Retinal pigment epithelial cell (primary cell): ENCODE measurements around the gene PARD3.

Source experiments
- DNase-seq: peaks from one replicate; pipeline ENCODE4 v3.0.0-alpha.2; 2010; ENCODE audit warnings: low read depth
- H3K4me3 ChIP-seq: 2 replicates; pipeline ENCODE4 v1.5.1; 2011; ENCODE audit warnings: mild to moderate bottlenecking, low read length, control low read depth, moderate library complexity
- TF ChIP-seq, protein P1 (sequence below): conservative IDR thresholded peaks from 2 replicates; pipeline ENCODE4 v1.5.1; 2011; ENCODE audit warnings: low read depth, low read length, control low read depth, inconsistent platforms

The PARD3 gene

DNA sequence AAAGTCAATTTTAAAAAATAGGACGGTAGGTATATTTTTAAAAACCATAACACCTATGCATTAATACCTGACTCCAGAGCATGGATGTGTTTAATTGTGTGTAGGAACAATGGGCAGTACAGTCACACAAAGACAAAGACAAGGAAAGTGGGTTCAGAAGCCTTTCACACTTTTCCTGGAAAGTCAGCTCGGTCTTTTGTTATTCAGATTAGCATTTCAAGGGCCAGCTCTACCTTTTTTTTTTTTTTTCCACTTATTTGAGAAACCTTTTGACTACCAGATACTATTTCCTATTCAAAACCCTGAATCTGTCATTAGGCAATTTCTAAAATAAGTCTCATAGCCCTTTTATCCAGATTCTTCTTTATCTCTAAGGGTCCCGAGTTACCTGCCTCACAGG is 401.9 kb downstream of the PARD3 start:
- TF ChIP-seq, protein P1, sequence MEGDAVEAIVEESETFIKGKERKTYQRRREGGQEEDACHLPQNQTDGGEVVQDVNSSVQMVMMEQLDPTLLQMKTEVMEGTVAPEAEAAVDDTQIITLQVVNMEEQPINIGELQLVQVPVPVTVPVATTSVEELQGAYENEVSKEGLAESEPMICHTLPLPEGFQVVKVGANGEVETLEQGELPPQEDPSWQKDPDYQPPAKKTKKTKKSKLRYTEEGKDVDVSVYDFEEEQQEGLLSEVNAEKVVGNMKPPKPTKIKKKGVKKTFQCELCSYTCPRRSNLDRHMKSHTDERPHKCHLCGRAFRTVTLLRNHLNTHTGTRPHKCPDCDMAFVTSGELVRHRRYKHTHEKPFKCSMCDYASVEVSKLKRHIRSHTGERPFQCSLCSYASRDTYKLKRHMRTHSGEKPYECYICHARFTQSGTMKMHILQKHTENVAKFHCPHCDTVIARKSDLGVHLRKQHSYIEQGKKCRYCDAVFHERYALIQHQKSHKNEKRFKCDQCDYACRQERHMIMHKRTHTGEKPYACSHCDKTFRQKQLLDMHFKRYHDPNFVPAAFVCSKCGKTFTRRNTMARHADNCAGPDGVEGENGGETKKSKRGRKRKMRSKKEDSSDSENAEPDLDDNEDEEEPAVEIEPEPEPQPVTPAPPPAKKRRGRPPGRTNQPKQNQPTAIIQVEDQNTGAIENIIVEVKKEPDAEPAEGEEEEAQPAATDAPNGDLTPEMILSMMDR, result no peak
- no peak overlapping the region for H3K4me3 ChIP-seq
- no peak for DNase-seq

DNA sequence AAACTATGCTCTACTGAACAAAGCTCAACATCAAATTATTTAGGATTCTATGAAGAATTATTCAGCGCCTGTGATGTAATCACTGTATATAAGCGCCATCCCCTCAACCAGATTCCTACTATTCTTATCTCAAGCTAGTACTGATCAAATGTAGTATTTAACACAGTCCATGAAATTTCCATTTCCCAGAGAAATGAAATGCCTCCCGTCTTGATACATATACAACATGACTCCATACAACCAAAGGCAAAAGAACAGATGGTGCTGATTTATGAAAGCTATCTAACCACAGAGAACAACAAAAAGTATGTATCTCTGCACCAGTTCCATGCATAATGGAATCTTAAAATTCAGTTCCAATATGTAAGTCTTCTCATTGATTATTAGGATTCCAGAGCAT is 406.1 kb downstream of the PARD3 start:
- TF ChIP-seq, protein P1, result no peak
- H3K4me3 ChIP-seq, result no peak overlapping the region

DNA sequence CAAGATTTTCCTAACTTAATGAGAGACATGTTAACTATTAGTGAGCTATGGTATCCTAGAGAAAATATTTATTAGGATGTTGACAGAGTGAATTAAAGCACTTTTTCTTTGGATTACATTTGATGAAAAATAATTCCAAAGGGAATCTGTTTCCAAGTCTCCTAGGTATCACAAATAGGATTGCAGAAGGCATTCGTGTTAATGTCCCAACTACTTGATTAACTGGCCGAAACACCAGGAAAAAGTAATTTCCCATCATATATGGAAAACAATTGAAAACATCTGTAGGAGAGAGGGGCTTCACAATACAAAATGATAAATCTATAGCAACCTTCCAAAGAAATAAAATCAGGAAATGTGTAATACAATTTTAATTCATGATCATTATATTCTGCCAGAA is 406.7 kb downstream of the PARD3 start:
- TF ChIP-seq, protein P1, result no peak
- H3K4me3 ChIP-seq, result no peak overlapping the region
- no peak for DNase-seq

More for the DNA sequence above, 406.1 kb downstream of the PARD3 start:
- DNase-seq, result no peak

DNA sequence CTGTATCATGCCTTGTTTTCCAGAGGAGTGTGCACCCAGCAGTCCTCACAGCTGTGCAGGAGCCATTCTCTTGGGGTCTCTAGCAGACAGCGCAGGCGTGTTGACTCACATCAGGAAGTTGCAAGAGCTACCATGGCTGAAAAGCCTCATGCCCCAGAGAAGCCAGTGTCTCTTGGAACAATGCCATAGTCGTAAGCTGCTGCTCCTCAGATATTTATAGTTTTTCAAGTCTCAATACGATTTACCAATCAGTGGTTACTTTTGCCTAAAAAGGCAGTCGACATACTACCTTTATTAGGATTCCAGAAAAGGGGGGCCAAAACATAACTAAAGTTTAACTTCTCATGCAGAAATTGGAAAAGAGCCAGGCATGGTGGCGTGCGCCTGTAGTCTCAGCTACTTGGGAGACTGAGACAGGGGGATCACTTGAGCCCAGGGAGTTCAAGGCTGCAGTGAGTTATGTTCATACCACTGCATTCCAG is 407.7 kb downstream of the PARD3 start:
- TF ChIP-seq, protein P1, result no peak
- H3K4me3 ChIP-seq, result no peak overlapping the region
- no peak for DNase-seq

DNA sequence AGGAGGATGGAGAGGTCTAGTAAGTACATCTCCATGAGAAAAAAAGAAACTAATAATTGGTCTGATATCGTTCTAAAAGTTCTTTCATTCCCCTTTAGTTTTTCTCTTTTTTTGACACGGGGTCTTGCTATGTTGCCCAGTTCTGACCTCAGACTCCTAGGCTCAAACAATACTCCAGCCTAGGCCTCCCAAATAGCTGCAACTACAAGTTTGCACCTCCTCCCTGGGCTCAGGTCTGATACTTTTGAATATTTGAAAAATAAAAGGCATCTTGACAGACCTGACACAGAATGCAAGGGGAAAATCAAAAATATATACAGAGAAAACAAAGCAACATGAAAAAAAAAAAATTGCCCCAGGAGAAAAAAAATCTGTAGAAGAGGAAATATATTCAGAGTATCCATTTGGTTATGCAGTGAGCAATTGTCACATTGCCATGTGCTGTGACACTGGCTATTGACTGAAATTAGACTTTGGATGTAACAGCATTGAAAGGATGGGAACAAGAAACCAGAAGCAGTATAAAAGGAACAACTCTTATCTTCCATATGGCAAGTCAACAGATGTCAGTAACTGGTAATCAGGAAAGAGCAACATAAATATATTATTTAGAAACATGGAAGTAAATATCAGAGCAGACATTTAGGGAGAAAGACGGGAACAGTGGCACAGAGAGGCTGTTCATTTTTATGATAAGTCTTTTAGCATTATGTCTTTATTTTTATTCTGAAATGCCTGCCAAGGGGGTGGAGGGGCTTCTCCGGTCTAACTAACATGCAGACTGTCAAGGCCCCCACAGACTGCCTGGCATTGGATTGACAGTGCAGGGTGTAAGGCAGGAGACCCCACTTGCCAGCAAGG is 408.4 kb downstream of the PARD3 start:
- no peak for DNase-seq
- TF ChIP-seq, protein P1, result no peak

DNA sequence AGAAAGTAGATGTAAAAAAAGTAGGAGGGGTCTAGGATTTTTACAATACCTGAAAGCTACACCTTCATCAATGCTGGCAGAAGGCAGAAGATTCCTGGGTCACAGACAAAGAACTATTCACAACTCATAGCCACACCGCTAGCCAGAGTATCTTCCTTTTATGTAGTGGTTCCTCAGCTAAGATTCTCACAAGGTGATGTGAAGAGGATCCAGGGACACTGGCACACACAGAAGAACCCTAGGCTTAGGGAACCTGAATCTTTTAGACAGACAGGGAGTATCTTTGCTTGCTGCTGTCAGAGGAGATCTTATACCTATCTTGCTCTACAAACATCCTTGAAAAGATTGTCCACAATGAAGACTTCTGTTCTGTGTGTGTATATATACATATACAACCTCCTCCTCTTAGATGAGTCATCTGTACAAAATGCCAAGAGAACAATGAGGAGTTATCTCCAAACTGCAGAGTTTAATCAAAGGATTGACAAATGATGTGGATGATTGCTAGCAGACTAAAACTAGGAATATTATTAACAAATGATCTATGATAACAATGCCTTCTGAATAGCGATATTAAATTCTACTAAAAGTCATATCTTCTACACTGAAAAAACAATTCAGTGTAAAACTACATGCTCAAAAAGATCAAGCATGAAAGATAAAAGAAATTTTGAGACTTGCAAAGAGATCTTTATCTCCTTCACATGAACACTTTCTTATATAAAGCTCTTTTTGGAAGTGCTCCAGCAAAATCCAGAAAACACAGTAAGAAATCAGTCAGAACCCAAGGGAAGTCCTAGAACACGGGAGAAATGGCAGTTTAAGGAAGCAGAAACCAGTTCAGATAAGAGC is 409.3 kb downstream of the PARD3 start:
- TF ChIP-seq, protein P1, result no peak
- H3K4me3 ChIP-seq, result no peak overlapping the region
- DNase-seq, result no peak

More for the DNA sequence above, 408.4 kb downstream of the PARD3 start:
- no peak overlapping the region for H3K4me3 ChIP-seq
